Endothelial cell of umbilical vein (primary cell): Measurements from ENCODE around the gene ATXN7L1.
A peak's percentile ranks its signal among the peaks of the same experiment; 100 is the strongest.

Experiments used
- EZH2 ChIP-seq: IDR thresholded peaks from 2 replicates; pipeline ENCODE4 v1.6.1; 2012; ENCODE audit warnings: borderline replicate concordance, low read depth, mild to moderate bottlenecking, moderate library complexity, low read length, inconsistent platforms; ENCODE audit not compliant: severe bottlenecking
- FOS ChIP-seq: IDR thresholded peaks from 2 replicates; pipeline ENCODE4 v1.6.1; 2011; ENCODE audit warnings: mild to moderate bottlenecking, low read length, moderate library complexity, borderline replicate concordance; ENCODE audit not compliant: insufficient read depth
- JUN ChIP-seq: IDR thresholded peaks from 2 replicates; pipeline ENCODE4 v1.6.1; 2011; ENCODE audit warnings: borderline replicate concordance, low read depth; ENCODE audit not compliant: insufficient read length, insufficient read depth
- MYC ChIP-seq: IDR thresholded peaks from one replicate; pipeline ENCODE4 v1.6.1; 2011; ENCODE audit warnings: mild to moderate bottlenecking, low read depth, low read length
- POLR2A ChIP-seq: IDR thresholded peaks from 2 replicates; pipeline ENCODE4 v1.6.1; 2012; ENCODE audit warnings: low read depth, mild to moderate bottlenecking, control low read depth, low read length
- POLR2AphosphoS5 ChIP-seq: IDR thresholded peaks from 2 replicates; pipeline ENCODE4 v1.6.1; 2012; ENCODE audit warnings: low read depth, mild to moderate bottlenecking, control low read depth, low read length, moderate library complexity; ENCODE audit not compliant: insufficient read depth
- TF ChIP-seq, protein P1 (sequence below): IDR thresholded peaks from 2 replicates; pipeline ENCODE4 v1.6.1; 2011; ENCODE audit not compliant: insufficient read depth, insufficient read length
- TF ChIP-seq, protein P2 (sequence below), 2 donors: IDR thresholded peaks; 1 replicate in 1 of 2; 2 replicates in 1 of 2; pipeline ENCODE4 v1.5.1; 2011; ENCODE audit warnings: low read length in 2 of 2, mild to moderate bottlenecking in 2 of 2, moderate library complexity in 2 of 2, control low read depth in 1 of 2, inconsistent platforms in 1 of 2, low read depth in 1 of 2; ENCODE audit not compliant: insufficient read depth in 1 of 2; ENCODE audit errors: extremely low read depth in 1 of 2

DNA sequence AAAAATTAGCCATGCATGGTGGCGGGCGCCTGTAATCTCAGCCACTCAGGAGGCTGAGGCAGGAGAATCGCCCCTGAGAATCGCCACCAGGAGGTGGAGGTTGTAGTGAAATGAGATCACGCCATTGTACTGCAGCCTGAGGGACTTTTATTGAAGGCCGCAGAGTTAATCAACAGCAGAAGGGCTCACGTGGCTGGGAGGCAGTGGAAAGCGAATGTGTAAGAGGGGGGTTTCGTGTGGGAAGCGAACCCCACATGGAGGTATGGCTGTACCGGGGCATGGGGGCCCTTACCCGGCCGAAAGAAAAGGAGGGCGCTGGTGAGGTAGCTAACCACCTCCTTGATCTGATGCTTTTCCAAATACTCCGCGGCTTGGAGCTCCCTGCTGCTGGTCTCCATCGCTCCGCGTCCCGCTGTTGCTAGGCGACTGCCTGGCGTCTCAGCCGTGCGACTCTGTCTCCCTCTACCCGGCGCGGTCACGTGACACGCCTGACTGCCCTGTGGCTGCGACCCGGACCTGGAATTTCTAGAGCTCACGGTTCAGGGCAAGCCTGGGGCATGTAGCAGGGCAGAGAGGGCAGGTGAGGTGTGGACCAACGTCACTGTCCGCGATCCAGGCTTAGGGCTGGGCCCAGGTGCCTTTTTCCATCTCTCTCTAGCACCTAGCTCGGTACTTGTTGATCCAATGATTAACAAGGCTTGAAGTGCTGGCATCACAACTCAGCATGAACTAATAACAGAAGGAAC, 295.2 kb downstream of the ATXN7L1 start, which contains the start of gene EFCAB10:
- TF ChIP-seq, protein P1, sequence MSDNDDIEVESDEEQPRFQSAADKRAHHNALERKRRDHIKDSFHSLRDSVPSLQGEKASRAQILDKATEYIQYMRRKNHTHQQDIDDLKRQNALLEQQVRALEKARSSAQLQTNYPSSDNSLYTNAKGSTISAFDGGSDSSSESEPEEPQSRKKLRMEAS: peak; percentile 77
- TF ChIP-seq, protein P2, sequence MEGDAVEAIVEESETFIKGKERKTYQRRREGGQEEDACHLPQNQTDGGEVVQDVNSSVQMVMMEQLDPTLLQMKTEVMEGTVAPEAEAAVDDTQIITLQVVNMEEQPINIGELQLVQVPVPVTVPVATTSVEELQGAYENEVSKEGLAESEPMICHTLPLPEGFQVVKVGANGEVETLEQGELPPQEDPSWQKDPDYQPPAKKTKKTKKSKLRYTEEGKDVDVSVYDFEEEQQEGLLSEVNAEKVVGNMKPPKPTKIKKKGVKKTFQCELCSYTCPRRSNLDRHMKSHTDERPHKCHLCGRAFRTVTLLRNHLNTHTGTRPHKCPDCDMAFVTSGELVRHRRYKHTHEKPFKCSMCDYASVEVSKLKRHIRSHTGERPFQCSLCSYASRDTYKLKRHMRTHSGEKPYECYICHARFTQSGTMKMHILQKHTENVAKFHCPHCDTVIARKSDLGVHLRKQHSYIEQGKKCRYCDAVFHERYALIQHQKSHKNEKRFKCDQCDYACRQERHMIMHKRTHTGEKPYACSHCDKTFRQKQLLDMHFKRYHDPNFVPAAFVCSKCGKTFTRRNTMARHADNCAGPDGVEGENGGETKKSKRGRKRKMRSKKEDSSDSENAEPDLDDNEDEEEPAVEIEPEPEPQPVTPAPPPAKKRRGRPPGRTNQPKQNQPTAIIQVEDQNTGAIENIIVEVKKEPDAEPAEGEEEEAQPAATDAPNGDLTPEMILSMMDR (IDR thresholded peaks at IDR 0.05; ENCODE audit: extremely low read depth in 1 of 2, insufficient read depth in 1 of 2, low read depth in 1 of 2, low read length in 2 of 2): no peak
- no peak for TF ChIP-seq POLR2A
- no peak for TF ChIP-seq POLR2AphosphoS5
- no peak for TF ChIP-seq EZH2
- no peak for TF ChIP-seq MYC
- no peak for TF ChIP-seq JUN
- no peak for TF ChIP-seq FOS
